ENCODE data around the gene IGSF9. TPM values are rescaled to one million over a fixed set of nuclear protein-coding genes. Genes with fewer than 3 reads are reported as not detected.
A peak's percentile ranks its signal among the peaks of the same experiment; 100 is the strongest.

Gene IGSF9
- polyA plus RNA-seq, 3 donors = 12.7 to 19.9 (median 18.1) TPM

- peak in 9 of 11 donors; percentile 70 to 88 (median 82) for DNase-seq (ENCODE audit: extremely low read depth in 1 of 11, low read depth in 9 of 11, low spot score in 4 of 11)
Measured at GRCh38 chr1:159924791-159925718, 20.4 kb downstream of the IGSF9 start, which contains the start of gene TAGLN2. Gene TAGLN2, minus strand, starts transcription at chr1:159925507. Its CDS starts 4,998 bp downstream, at chr1:159920509.

GRCh38 chr1:159924025-159924790 lies 21.2 kb downstream of the IGSF9 start:
- peak in 1 of 11 donors; percentile 37 for DNase-seq (ENCODE audit: extremely low read depth in 1 of 11, low read depth in 9 of 11, low spot score in 4 of 11)

- DNase-seq (ENCODE audit: extremely low read depth in 1 of 11, low read depth in 9 of 11, low spot score in 4 of 11) = peak in 6 of 11 donors; percentile 70 to 85 (median 78)
Measured at GRCh38 chr1:159923203-159924024, 22.0 kb downstream of the IGSF9 start.

- peak in 6 of 11 donors; percentile 46 to 75 (median 63) for DNase-seq (ENCODE audit: extremely low read depth in 1 of 11, low read depth in 9 of 11, low spot score in 4 of 11)
Measured at GRCh38 chr1:159922511-159923202, 22.8 kb downstream of the IGSF9 start.

- DNase-seq (ENCODE audit: extremely low read depth in 1 of 11, low read depth in 9 of 11, low spot score in 4 of 11) = no peak
Measured at GRCh38 chr1:159921700-159922504, 23.5 kb downstream of the IGSF9 start.

GRCh38 chr1:159921251-159921650 lies 24.2 kb downstream of the IGSF9 start:
- no peak for DNase-seq (ENCODE audit: extremely low read depth in 1 of 11, low read depth in 9 of 11, low spot score in 4 of 11)

- DNase-seq (ENCODE audit: extremely low read depth in 1 of 11, low read depth in 9 of 11, low spot score in 4 of 11) = no peak
Measured at GRCh38 chr1:159920651-159921050, 24.8 kb downstream of the IGSF9 start.

GRCh38 chr1:159920202-159920601 lies 25.2 kb downstream of the IGSF9 start:
- no peak for DNase-seq (ENCODE audit: extremely low read depth in 1 of 11, low read depth in 9 of 11, low spot score in 4 of 11)

- DNase-seq (ENCODE audit: extremely low read depth in 1 of 11, low read depth in 9 of 11, low spot score in 4 of 11) = no peak
Measured at GRCh38 chr1:159919236-159919865, 26.1 kb downstream of the IGSF9 start.

GRCh38 chr1:159918352-159919200 lies 26.8 kb downstream of the IGSF9 start:
- DNase-seq (ENCODE audit: extremely low read depth in 1 of 11, low read depth in 9 of 11, low spot score in 4 of 11) = no peak

- no peak for DNase-seq (ENCODE audit: extremely low read depth in 1 of 11, low read depth in 9 of 11, low spot score in 4 of 11)
Measured at GRCh38 chr1:159917533-159918351, 27.7 kb downstream of the IGSF9 start.

- no peak for DNase-seq (ENCODE audit: extremely low read depth in 1 of 11, low read depth in 9 of 11, low spot score in 4 of 11)
Measured at GRCh38 chr1:159916242-159917051, 29.0 kb downstream of the IGSF9 start.

GRCh38 chr1:159915571-159916241 lies 29.7 kb downstream of the IGSF9 start:
- DNase-seq (ENCODE audit: extremely low read depth in 1 of 11, low read depth in 9 of 11, low spot score in 4 of 11) = no peak
